ENCODE measurements around the gene CLRN3.

CLRN3 gene

GRCh38 chr10:127935071-127935561 lies 42.4 kb upstream of the CLRN3 start:
- TF ChIP-seq POLR2AphosphoS5 (IDR thresholded peaks at IDR 0.05; ENCODE audit: low read depth, low read length), result no peak

DNA sequence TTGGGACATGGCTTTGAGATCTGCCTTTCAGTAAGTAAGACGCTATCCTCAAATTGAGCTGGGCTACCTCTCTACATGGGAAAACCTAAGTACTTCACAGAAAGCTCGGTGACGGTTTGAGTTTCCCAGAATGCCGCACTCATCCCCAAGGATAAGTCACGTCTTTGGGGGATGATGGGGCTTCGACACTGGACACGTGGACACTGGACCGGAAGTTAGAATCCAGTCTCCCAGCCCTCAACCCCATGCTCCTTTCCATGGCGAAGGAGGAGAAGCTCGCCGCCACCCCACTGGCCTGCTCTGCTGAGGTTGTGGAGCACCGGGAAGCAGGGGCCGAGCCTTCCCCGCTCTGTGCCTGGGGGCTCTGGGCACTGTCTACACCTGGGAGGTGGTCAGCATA lies 41.6 kb upstream of the CLRN3 start:
- TF ChIP-seq TAF1 (IDR thresholded peaks at IDR 0.05; ENCODE audit: borderline replicate concordance, insufficient read depth, low read length) (no peak), FOXP2 (optimal IDR thresholded peaks at IDR 0.05; ENCODE audit: borderline replicate concordance, extremely low read depth, extremely low read length, insufficient read depth) (no peak), POLR2AphosphoS5 (IDR thresholded peaks at IDR 0.05; ENCODE audit: low read depth, low read length) (no peak), SIN3A (IDR thresholded peaks at IDR 0.05; ENCODE audit: borderline replicate concordance, insufficient read depth, low read length) (no peak)

GRCh38 chr10:127933271-127933670 lies 40.5 kb upstream of the CLRN3 start:
- TF ChIP-seq SIN3A (IDR thresholded peaks at IDR 0.05; ENCODE audit: borderline replicate concordance, insufficient read depth, low read length), result no peak
- no peak for TF ChIP-seq POLR2AphosphoS5 (IDR thresholded peaks at IDR 0.05; ENCODE audit: low read depth, low read length)
- no peak for TF ChIP-seq TAF1 (IDR thresholded peaks at IDR 0.05; ENCODE audit: borderline replicate concordance, insufficient read depth, low read length)
- TF ChIP-seq, protein P1, sequence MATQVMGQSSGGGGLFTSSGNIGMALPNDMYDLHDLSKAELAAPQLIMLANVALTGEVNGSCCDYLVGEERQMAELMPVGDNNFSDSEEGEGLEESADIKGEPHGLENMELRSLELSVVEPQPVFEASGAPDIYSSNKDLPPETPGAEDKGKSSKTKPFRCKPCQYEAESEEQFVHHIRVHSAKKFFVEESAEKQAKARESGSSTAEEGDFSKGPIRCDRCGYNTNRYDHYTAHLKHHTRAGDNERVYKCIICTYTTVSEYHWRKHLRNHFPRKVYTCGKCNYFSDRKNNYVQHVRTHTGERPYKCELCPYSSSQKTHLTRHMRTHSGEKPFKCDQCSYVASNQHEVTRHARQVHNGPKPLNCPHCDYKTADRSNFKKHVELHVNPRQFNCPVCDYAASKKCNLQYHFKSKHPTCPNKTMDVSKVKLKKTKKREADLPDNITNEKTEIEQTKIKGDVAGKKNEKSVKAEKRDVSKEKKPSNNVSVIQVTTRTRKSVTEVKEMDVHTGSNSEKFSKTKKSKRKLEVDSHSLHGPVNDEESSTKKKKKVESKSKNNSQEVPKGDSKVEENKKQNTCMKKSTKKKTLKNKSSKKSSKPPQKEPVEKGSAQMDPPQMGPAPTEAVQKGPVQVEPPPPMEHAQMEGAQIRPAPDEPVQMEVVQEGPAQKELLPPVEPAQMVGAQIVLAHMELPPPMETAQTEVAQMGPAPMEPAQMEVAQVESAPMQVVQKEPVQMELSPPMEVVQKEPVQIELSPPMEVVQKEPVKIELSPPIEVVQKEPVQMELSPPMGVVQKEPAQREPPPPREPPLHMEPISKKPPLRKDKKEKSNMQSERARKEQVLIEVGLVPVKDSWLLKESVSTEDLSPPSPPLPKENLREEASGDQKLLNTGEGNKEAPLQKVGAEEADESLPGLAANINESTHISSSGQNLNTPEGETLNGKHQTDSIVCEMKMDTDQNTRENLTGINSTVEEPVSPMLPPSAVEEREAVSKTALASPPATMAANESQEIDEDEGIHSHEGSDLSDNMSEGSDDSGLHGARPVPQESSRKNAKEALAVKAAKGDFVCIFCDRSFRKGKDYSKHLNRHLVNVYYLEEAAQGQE (IDR thresholded peaks at IDR 0.05; ENCODE audit: insufficient read depth in 1 of 2, low read depth in 2 of 2, low read length in 2 of 2), result no peak
- TF ChIP-seq FOXP2 (optimal IDR thresholded peaks at IDR 0.05; ENCODE audit: borderline replicate concordance, extremely low read depth, extremely low read length, insufficient read depth), result no peak

GRCh38 chr10:127932521-127933270 lies 40.0 kb upstream of the CLRN3 start:
- TF ChIP-seq POLR2AphosphoS5 (IDR thresholded peaks at IDR 0.05; ENCODE audit: low read depth, low read length), result no peak
- TF ChIP-seq, protein P1 (IDR thresholded peaks at IDR 0.05; ENCODE audit: insufficient read depth in 1 of 2, low read depth in 2 of 2, low read length in 2 of 2), result no peak
- TF ChIP-seq SIN3A (IDR thresholded peaks at IDR 0.05; ENCODE audit: borderline replicate concordance, insufficient read depth, low read length), result no peak
- no peak for TF ChIP-seq TAF1 (IDR thresholded peaks at IDR 0.05; ENCODE audit: borderline replicate concordance, insufficient read depth, low read length)
- TF ChIP-seq FOXP2 (optimal IDR thresholded peaks at IDR 0.05; ENCODE audit: borderline replicate concordance, extremely low read depth, extremely low read length, insufficient read depth), result no peak

DNA sequence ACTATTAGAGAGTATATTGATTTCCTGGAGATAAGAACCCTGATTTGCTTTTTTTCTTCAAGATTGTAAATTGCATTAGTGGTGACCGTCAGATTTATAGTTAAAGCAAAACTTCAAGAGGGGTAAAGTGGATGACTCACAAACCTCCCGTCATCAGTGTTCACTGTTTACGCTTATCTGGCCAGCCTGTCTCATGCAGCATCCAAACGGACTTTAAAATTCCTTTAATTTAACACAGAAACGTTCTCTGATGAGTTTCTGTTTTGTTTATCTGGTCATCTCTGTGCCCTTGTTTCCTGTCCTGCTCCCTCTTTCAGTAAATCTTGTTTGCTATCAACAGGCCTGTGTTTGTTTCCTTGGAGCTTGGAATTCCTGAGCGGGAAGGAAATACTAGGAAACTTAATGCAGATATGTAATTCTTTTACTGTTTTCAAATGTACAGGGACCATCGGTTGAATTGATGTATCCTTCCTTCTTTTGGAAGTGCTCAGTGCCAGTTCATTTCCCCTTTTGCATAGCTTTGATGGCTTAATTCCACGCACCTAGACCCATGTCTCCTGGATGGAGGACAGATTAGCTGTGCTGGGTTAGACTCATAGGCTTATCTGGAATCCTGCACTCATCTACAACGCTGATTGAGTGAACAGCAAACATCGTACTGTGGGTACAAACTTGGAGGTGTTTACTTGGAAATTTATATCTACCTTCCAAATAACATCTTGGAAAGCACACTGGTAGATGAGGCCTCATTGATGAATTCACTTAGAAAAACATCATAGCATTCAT lies 35.5 kb upstream of the CLRN3 start:
- TF ChIP-seq POLR2AphosphoS5 (IDR thresholded peaks at IDR 0.05; ENCODE audit: low read depth, low read length) (no peak), TAF1 (IDR thresholded peaks at IDR 0.05; ENCODE audit: borderline replicate concordance, insufficient read depth, low read length) (no peak), SIN3A (IDR thresholded peaks at IDR 0.05; ENCODE audit: borderline replicate concordance, insufficient read depth, low read length) (no peak), FOXP2 (optimal IDR thresholded peaks at IDR 0.05; ENCODE audit: borderline replicate concordance, extremely low read depth, extremely low read length, insufficient read depth) (no peak)
- TF ChIP-seq, protein P1 (IDR thresholded peaks at IDR 0.05; ENCODE audit: insufficient read depth in 1 of 2, low read depth in 2 of 2, low read length in 2 of 2), result no peak

Data from PFSK-1 (cell line).